PC-3 (cell line): Measurements from ENCODE around the gene SCLY. TPM values are rescaled to one million over a fixed set of nuclear protein-coding genes. Genes with fewer than 3 reads are reported as not detected.

Experiments used
- ATAC-seq: fragments of 200-7000 bp; cut with Tn5 transposase; 2 replicates; pipeline ENCODE4 v1.9.1; 2020; ENCODE audit warnings: mild to moderate bottlenecking, moderate library complexity
- BruUV-seq: library from RNA; stranded (reverse); fragments of 400-500 nt; replicated peaks from 2 replicates; lab custom pipeline; 2021; lab: Mats Ljungman, UMichigan
- CTCF ChIA-PET: fragments of 300-600 bp; sonication (Branson Sonifier 250); formaldehyde crosslinking; loops from one replicate; lab custom pipeline; 2022; ENCODE audit warnings: antibody characterized with exemption; lab: Charles Lee
- POLR2A ChIA-PET: fragments of 300-600 bp; sonication (Branson Sonifier 250); formaldehyde crosslinking; loops from one replicate; lab custom pipeline; 2022; ENCODE audit warnings: antibody characterized with exemption; ENCODE audit not compliant: unreplicated experiment; lab: Charles Lee
- DNase-seq: peaks from one replicate; pipeline ENCODE4 v3.0.0-alpha.2; 2015
- H2AFZ ChIP-seq: fragments of 300-600 bp; sonication (generic); 2 replicates; pipeline ENCODE4 v1.6.0; 2016; ENCODE audit warnings: antibody characterized with exemption, low read length
- H3F3A ChIP-seq: fragments of 300-600 bp; sonication (generic); one replicate; pipeline ENCODE4 v1.6.0; 2017; ENCODE audit warnings: antibody characterized with exemption, low read length, control low read depth, mild to moderate bottlenecking; ENCODE audit not compliant: unreplicated experiment
- H3K27ac ChIP-seq: fragments of 300-600 bp; sonication (generic); 2 replicates; pipeline ENCODE4 v1.5.1; 2016; ENCODE audit warnings: mild to moderate bottlenecking, low read length
- H3K27me3 ChIP-seq: fragments of 300-600 bp; sonication (generic); 2 replicates; pipeline ENCODE4 v1.6.1; 2016; ENCODE audit warnings: low read length, mixed read lengths
- H3K36me3 ChIP-seq: fragments of 300-600 bp; sonication (generic); 2 replicates; pipeline ENCODE4 v1.6.1; 2016; ENCODE audit warnings: low read depth, mixed run types, low read length, mixed read lengths
- H3K4me1 ChIP-seq: fragments of 300-600 bp; sonication (generic); 2 replicates; pipeline ENCODE4 v1.5.1; 2016; ENCODE audit warnings: low read length; ENCODE audit not compliant: insufficient read depth
- H3K4me2 ChIP-seq: fragments of 300-600 bp; sonication (generic); 2 replicates; pipeline ENCODE4 v1.6.0; 2016; ENCODE audit warnings: low read length
- H3K4me3 ChIP-seq: fragments of 300-600 bp; sonication (generic); 2 replicates; pipeline ENCODE4 v1.5.1; 2016; ENCODE audit warnings: mild to moderate bottlenecking, low read length, mixed read lengths
- H3K79me2 ChIP-seq: fragments of 300-600 bp; sonication (generic); 2 replicates; pipeline ENCODE4 v1.6.1; 2017; ENCODE audit warnings: low read length, mixed read lengths
- H3K9ac ChIP-seq: fragments of 300-600 bp; sonication (generic); 2 replicates; pipeline ENCODE4 v1.6.0; 2016; ENCODE audit warnings: mild to moderate bottlenecking, low read length
- H3K9me2 ChIP-seq: fragments of 300-600 bp; sonication (generic); replicated peaks from 2 replicates; pipeline ENCODE4 v1.6.1; 2016; ENCODE audit warnings: mixed run types, low read length, mixed read lengths
- H3K9me3 ChIP-seq: fragments of 300-600 bp; sonication (generic); 2 replicates; pipeline ENCODE4 v1.6.1; 2016; ENCODE audit warnings: low read length, mixed read lengths
- H4K20me1 ChIP-seq: fragments of 300-600 bp; sonication (generic); 2 replicates; pipeline ENCODE4 v1.6.1; 2016; ENCODE audit warnings: low read length, mixed read lengths
- EZH2 ChIP-seq: fragments of 300-600 bp; sonication (generic); IDR thresholded peaks from one replicate; pipeline ENCODE4 v1.6.1; 2017; ENCODE audit warnings: antibody characterized with exemption, mild to moderate bottlenecking, low read length; ENCODE audit not compliant: unreplicated experiment
- EZH2phosphoT487 ChIP-seq: fragments of 300-600 bp; sonication (generic); IDR thresholded peaks from 2 replicates; pipeline ENCODE4 v1.6.1; 2018; ENCODE audit warnings: mild to moderate bottlenecking, antibody characterized with exemption, low read length, borderline replicate concordance
- intact Hi-C: fragments of 100-400 bp; cut with micrococcal nuclease; formaldehyde crosslinking; loops from 2 replicates; pipeline ENCODE4 v1.9.0; 2023
- total RNA-seq: library from RNA; depleted of rRNA; stranded (reverse); fragments of >200 nt; gene quantifications from 2 replicates; pipeline ENCODE4 v1.2.3, GENCODE V29; 2014
- TF ChIP-seq, protein P1 (sequence below): fragments of 300-600 bp; sonication (generic); conservative IDR thresholded peaks from 2 replicates; pipeline ENCODE4 v1.5.1; 2017; ENCODE audit warnings: antibody characterized with exemption, low read depth, mild to moderate bottlenecking, low read length

SCLY gene
- total RNA-seq, 1 experiment from 2014 or later = 23.1 TPM

DNA sequence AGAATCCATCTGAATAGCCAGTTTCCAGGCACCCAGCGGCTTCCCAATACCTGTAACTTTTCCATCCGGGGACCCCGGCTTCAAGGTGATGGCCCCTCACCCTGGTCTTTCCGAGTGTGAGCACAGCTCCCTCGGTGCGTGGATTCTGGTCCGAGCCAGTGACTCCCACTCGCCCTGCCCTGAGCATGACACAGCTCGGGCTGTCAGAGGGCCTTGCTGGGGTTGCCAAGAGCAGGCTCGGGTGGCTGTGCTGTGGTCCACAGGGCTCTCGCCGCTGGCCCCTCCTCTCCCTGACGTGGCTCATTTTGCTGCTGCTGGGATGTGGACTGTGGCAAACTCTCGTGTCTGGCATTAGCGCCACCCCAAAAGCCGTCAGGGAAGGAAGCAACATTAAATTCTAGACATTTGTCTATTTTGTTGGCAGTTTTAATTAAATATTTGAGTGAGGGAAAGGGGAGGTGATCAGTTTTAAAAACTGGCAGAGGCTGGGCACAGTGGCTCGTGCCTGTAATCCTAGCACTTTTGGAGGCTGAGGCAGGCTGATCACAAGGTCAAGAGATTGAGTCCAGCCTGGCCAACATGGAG is 33.7 kb downstream of the SCLY start:
- Histone ChIP-seq H3K9me3 (no peaks in the 10 kb centered on the region), H3K27me3 (no peaks in the 10 kb centered on the region), H3K36me3 (no peaks in the 10 kb centered on the region), H3K4me3 (no peak overlapping the region), H3K9me2 (no peaks in the 10 kb centered on the region), H4K20me1 (no peaks in the 10 kb centered on the region), H3K4me2 (no peak overlapping the region), H2AFZ (no peak overlapping the region), H3K9ac (no peak overlapping the region), H3F3A (no peaks in the 10 kb centered on the region), H3K4me1 (peaks cover 10% of the 10 kb centered on the region), H3K27ac (no peak overlapping the region), H3K79me2 (no peaks in the 10 kb centered on the region)
- POLR2A ChIA-PET = no interaction called here
- CTCF ChIA-PET = no interaction called here
- ATAC-seq (no peak), DNase-seq (no peak)
- intact Hi-C loops = no loop called here
- BruUV-seq = no TSS peak
- TF ChIP-seq EZH2phosphoT487 (no peak), EZH2 (no peak)
- TF ChIP-seq, protein P1, sequence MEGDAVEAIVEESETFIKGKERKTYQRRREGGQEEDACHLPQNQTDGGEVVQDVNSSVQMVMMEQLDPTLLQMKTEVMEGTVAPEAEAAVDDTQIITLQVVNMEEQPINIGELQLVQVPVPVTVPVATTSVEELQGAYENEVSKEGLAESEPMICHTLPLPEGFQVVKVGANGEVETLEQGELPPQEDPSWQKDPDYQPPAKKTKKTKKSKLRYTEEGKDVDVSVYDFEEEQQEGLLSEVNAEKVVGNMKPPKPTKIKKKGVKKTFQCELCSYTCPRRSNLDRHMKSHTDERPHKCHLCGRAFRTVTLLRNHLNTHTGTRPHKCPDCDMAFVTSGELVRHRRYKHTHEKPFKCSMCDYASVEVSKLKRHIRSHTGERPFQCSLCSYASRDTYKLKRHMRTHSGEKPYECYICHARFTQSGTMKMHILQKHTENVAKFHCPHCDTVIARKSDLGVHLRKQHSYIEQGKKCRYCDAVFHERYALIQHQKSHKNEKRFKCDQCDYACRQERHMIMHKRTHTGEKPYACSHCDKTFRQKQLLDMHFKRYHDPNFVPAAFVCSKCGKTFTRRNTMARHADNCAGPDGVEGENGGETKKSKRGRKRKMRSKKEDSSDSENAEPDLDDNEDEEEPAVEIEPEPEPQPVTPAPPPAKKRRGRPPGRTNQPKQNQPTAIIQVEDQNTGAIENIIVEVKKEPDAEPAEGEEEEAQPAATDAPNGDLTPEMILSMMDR = no peak

DNA sequence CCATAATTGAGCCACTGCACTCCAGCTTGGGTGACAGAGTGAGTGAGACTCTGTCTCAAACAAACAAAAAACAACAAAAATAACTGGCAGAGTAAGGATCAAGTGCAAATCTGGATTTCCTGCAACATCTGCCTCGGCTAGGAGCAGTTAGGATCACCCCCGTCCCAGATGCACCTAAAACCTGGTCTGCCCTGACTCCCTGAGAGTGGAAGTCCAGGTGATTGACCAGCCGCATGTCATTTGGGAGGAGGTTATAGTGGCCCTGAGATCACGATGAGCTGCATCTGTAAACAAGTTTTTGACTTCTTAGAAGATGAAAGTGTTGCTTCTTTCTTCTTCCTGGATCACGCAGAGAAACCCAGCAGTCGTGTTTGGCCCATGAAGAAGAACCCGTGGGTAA is 34.3 kb downstream of the SCLY start:
- POLR2A ChIA-PET = no interaction called here
- H3F3A ChIP-seq = no peaks in the 10 kb centered on the region
- no peak overlapping the region for H3K9ac ChIP-seq
- no peaks in the 10 kb centered on the region for H3K79me2 ChIP-seq
- H3K27ac ChIP-seq = no peak overlapping the region
- CTCF ChIA-PET = interaction anchor here (0.6 kb wide), 1 partner anchor 33 kb away, joined by 3 read pairs; no protein-coding TSS in a partner anchor
- no TSS peak for BruUV-seq
- no peak overlapping the region for H3K4me3 ChIP-seq
- ATAC-seq (no peak), DNase-seq (no peak)
- H3K4me2 ChIP-seq = no peak overlapping the region
- H2AFZ ChIP-seq = no peak overlapping the region
- H3K27me3 ChIP-seq = no peaks in the 10 kb centered on the region
- H3K36me3 ChIP-seq = no peaks in the 10 kb centered on the region
- no peaks in the 10 kb centered on the region for H3K9me3 ChIP-seq
- intact Hi-C loops = no loop called here
- TF ChIP-seq, protein P1 = no peak
- no peak for TF ChIP-seq EZH2phosphoT487
- TF ChIP-seq EZH2 = no peak
- no peaks in the 10 kb centered on the region for H3K9me2 ChIP-seq
- H3K4me1 ChIP-seq = peaks cover 11% of the 10 kb centered on the region
- H4K20me1 ChIP-seq = no peaks in the 10 kb centered on the region

DNA sequence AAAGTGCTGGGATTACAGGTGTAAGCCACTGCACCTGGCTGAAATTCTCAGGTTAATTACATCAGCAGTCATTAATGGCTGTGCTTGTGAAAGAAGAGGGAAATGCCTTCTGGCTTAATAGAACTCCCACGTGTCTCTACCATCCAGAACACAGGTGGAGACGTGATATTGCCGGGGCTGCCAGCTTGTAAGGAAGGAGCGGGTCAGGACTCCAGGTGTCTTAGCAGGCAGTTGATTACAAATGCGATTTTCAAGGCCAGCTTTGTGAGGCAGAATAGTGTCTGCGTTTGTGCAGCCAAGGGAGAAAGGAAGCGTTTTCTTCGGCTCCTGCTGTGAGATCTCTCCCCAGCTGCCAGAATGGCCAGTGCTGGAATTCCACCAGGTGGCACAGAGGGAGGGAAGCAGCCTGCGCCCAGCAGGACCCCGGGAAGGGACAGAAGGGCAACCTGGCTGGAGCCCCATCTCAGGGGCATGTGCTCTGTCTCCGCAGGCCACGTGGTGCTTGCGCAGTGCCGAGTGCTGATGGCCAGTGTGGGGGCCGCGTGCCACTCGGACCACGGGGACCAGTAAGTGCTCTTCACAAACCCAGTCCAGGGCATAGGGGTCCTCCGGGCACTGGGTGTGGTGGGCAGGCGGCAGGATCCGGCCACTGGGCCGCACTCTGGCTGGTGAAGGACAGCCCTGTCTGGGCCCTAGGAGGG is 35.7 kb downstream of the SCLY start:
- no peak overlapping the region for H3K4me2 ChIP-seq
- DNase-seq = no peak
- TF ChIP-seq EZH2phosphoT487 (no peak), EZH2 (no peak)
- TF ChIP-seq, protein P1 = no peak
- no peaks in the 10 kb centered on the region for H3K27me3 ChIP-seq
- no peak overlapping the region for H3K9ac ChIP-seq
- POLR2A ChIA-PET = no interaction called here
- H3K27ac ChIP-seq = no peak overlapping the region
- BruUV-seq = no TSS peak
- no peaks in the 10 kb centered on the region for H3K36me3 ChIP-seq
- no peaks in the 10 kb centered on the region for H4K20me1 ChIP-seq
- no peak overlapping the region for H2AFZ ChIP-seq
- no peaks in the 10 kb centered on the region for H3K9me2 ChIP-seq
- H3K9me3 ChIP-seq = no peaks in the 10 kb centered on the region
- H3K79me2 ChIP-seq = no peaks in the 10 kb centered on the region
- ATAC-seq = no peak
- H3K4me3 ChIP-seq = no peak overlapping the region
- CTCF ChIA-PET = no interaction called here
- H3K4me1 ChIP-seq = peaks cover 11% of the 10 kb centered on the region
- intact Hi-C loops = no loop called here
- H3F3A ChIP-seq = no peaks in the 10 kb centered on the region
